ENCODE results near the gene SFXN5.

The SFXN5 gene

DNA sequence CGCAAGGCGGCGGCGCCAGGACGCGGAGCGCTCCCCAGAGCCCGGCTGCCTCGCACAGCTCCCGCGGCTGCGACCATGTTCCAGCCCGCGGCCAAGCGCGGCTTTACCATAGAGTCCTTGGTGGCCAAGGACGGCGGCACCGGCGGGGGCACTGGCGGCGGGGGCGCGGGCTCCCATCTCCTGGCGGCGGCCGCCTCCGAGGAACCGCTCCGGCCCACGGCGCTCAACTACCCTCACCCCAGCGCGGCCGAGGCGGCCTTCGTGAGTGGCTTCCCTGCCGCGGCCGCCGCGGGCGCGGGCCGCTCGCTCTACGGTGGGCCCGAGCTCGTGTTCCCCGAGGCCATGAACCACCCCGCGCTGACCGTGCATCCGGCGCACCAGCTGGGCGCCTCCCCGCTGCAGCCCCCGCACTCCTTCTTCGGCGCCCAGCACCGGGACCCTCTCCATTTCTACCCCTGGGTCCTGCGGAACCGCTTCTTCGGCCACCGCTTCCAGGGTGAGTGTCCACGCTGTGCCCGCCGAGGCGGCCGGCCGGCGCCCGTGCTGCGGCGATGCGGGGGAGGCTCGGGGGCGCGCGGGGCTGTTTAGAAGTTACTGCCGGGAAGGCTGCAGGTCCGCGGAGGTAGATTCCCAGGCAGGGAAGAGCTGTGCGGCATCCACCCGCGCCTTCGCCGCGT, 153.5 kb downstream of the SFXN5 start:
- peak; percentile 54 for DNase-seq (ENCODE audit: low spot score)
- in situ Hi-C loops (cut with MboI; ENCODE audit: low pct_unique_long_range_greater_than_20kb, low sequenced_read_pairs, unreplicated experiment): no loop called here
- TF ChIP-seq CTCF (IDR thresholded peaks at IDR 0.05; ENCODE audit: extremely low read depth, insufficient read depth, missing control alignments): no peak

DNA sequence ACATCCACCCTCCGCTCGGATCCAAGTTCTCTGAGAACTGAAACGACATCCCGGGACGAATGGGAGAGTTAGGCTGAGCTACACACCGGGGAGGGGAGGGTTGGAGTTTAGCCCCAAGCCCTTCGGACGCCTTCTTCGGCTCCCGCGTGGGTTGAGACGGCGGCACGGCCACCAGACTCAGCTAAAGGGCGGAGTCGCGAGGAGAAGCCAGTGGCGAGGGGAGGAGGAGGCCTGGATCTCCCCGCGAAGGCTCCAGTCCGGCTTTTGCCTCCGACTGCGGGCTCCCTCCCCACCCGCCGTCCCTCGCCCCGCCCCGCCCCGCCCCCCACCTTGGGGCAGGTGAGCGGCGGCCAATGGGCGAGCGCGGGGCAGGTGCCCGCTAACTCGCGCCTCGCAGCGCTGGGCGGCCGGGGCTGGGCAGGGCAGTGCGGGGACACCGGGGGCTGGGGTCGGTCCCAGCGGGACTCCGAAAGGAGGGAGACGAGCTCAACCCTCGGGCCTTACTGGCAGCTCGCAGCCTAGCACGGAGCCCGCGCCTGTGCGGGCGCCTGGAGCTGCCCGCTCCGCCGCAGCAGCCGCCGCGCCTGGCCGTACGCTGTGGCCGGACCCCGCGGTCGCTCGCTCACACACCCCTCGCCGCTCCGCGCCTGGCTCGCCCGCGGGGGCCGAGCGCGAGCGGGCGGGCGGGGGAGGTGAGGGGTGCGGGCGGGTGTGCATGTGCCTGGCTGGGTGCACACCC, 154.2 kb downstream of the SFXN5 start, which contains the start of gene EMX1:
Gene EMX1, plus strand, starts transcription at position 382 of the 739 bp plus-strand sequence. Its CDS starts 334 bp downstream, at position 716.
- DNase-seq (ENCODE audit: low spot score): peak; percentile 94
- TF ChIP-seq CTCF (IDR thresholded peaks at IDR 0.05; ENCODE audit: extremely low read depth, insufficient read depth, missing control alignments): no peak
- in situ Hi-C loops (cut with MboI; ENCODE audit: low pct_unique_long_range_greater_than_20kb, low sequenced_read_pairs, unreplicated experiment): no loop called here

GRCh38 chr2:72916743-72917137, 154.8 kb downstream of the SFXN5 start:
- TF ChIP-seq CTCF (IDR thresholded peaks at IDR 0.05; ENCODE audit: extremely low read depth, insufficient read depth, missing control alignments): no peak
- DNase-seq (ENCODE audit: low spot score): peak; percentile 60
- in situ Hi-C loops (cut with MboI; ENCODE audit: low pct_unique_long_range_greater_than_20kb, low sequenced_read_pairs, unreplicated experiment): no loop called here

GRCh38 chr2:72915907-72916742, 155.4 kb downstream of the SFXN5 start:
- TF ChIP-seq CTCF (IDR thresholded peaks at IDR 0.05; ENCODE audit: extremely low read depth, insufficient read depth, missing control alignments): no peak
- DNase-seq (ENCODE audit: low spot score): peak; percentile 91
- in situ Hi-C loops (cut with MboI; ENCODE audit: low pct_unique_long_range_greater_than_20kb, low sequenced_read_pairs, unreplicated experiment): no loop called here

GRCh38 chr2:72915320-72915906, 156.1 kb downstream of the SFXN5 start:
- peak; percentile 39 for DNase-seq (ENCODE audit: low spot score)
- in situ Hi-C loops (cut with MboI; ENCODE audit: low pct_unique_long_range_greater_than_20kb, low sequenced_read_pairs, unreplicated experiment): no loop called here
- no peak for TF ChIP-seq CTCF (IDR thresholded peaks at IDR 0.05; ENCODE audit: extremely low read depth, insufficient read depth, missing control alignments)
